Type B pancreatic cell (in vitro differentiated cells): ENCODE results near the gene CELF4. TPM values are rescaled to one million over a fixed set of nuclear protein-coding genes. Genes with fewer than 3 reads are reported as not detected.

Experiments
- DNase-seq: peaks from one replicate; pipeline ENCODE4 v3.0.0; 2021; ENCODE audit warnings: mixed read lengths; ENCODE audit not compliant: unreplicated experiment; ENCODE audit errors: extremely low spot score
- H3K27ac Mint-ChIP-seq: 2 replicates; pipeline ENCODE4 v1.8.0; 2021; ENCODE audit warnings: mild to moderate bottlenecking, mixed read lengths
- H3K27me3 Mint-ChIP-seq: 2 replicates; pipeline ENCODE4 v1.8.0; 2021; ENCODE audit warnings: mixed read lengths
- H3K36me3 Mint-ChIP-seq: 2 replicates; pipeline ENCODE4 v1.8.0; 2021; ENCODE audit warnings: mixed read lengths
- H3K4me1 Mint-ChIP-seq: one replicate; pipeline ENCODE4 v1.8.0; 2021; ENCODE audit warnings: mixed read lengths; ENCODE audit not compliant: unreplicated experiment
- H3K4me3 Mint-ChIP-seq: 2 replicates; pipeline ENCODE4 v1.8.0; 2021; ENCODE audit warnings: mild to moderate bottlenecking, mixed read lengths
- H3K9me3 Mint-ChIP-seq: 2 replicates; pipeline ENCODE4 v1.8.0; 2021; ENCODE audit warnings: mixed read lengths
- total RNA-seq: library from RNA; stranded (reverse); gene quantifications from 2 replicates; pipeline ENCODE4 v1.2.1, GENCODE V29; 2021; ENCODE audit warnings: low replicate concordance
- TF ChIP-seq, protein P1 (sequence below): fragments of 200-600 bp; sonication (generic); conservative IDR thresholded peaks from 2 replicates; pipeline ENCODE4 v1.5.0; 2021; ENCODE audit warnings: antibody characterized with exemption, mild to moderate bottlenecking

Gene CELF4
- total RNA-seq, 1 donor from 2014 or later = 9.2 TPM

- Mint-ChIP-seq H3K36me3 (no peaks in the 10 kb centered on the region), H3K27ac (no peak overlapping the region), H3K9me3 (no peaks in the 10 kb centered on the region), H3K4me1 (no peaks in the 10 kb centered on the region), H3K27me3 (peaks cover 21% of the 10 kb centered on the region), H3K4me3 (no peak overlapping the region)
- no peak for DNase-seq
- TF ChIP-seq, protein P1, sequence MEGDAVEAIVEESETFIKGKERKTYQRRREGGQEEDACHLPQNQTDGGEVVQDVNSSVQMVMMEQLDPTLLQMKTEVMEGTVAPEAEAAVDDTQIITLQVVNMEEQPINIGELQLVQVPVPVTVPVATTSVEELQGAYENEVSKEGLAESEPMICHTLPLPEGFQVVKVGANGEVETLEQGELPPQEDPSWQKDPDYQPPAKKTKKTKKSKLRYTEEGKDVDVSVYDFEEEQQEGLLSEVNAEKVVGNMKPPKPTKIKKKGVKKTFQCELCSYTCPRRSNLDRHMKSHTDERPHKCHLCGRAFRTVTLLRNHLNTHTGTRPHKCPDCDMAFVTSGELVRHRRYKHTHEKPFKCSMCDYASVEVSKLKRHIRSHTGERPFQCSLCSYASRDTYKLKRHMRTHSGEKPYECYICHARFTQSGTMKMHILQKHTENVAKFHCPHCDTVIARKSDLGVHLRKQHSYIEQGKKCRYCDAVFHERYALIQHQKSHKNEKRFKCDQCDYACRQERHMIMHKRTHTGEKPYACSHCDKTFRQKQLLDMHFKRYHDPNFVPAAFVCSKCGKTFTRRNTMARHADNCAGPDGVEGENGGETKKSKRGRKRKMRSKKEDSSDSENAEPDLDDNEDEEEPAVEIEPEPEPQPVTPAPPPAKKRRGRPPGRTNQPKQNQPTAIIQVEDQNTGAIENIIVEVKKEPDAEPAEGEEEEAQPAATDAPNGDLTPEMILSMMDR = no peak
Measured at GRCh38 chr18:37277804-37278203, 287.8 kb downstream of the CELF4 start.

- Mint-ChIP-seq H3K9me3 (no peaks in the 10 kb centered on the region), H3K27ac (no peak overlapping the region), H3K4me1 (no peaks in the 10 kb centered on the region), H3K27me3 (peaks cover 13% of the 10 kb centered on the region), H3K4me3 (no peak overlapping the region), H3K36me3 (no peaks in the 10 kb centered on the region)
- TF ChIP-seq, protein P1 = no peak
- no peak for DNase-seq
Measured at GRCh38 chr18:37276111-37276890, 289.3 kb downstream of the CELF4 start.

DNA sequence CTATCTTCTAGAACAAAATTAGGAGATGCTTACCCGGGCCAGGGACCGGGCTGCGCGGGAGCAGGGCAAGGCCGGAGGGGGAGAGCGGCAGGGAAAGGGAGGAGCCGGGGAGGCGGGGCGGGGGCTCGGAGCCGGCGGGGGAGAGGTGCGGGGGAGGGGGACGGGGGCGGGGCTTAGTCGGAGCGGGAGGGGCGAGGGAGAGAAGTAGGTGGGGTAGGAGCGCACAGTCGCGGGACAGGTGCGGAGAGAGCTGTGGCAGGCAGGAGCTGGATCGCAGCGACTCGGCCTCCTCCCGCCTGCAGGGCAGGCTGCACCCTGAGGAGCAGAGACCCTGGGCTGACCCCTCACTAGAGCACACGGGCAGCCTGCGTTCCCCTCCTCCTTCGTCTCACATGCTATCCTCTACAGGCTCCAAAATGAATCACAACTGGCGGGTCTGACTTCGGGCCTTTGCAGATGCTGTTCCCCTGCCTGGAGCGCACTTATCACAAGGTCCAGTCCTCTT lies 290.3 kb downstream of the CELF4 start:
- TF ChIP-seq, protein P1 = no peak
- Mint-ChIP-seq H3K4me1 (no peaks in the 10 kb centered on the region), H3K27ac (no peak overlapping the region), H3K36me3 (no peaks in the 10 kb centered on the region), H3K27me3 (peaks cover 9% of the 10 kb centered on the region), H3K4me3 (no peak overlapping the region), H3K9me3 (no peaks in the 10 kb centered on the region)
- no peak for DNase-seq

DNA sequence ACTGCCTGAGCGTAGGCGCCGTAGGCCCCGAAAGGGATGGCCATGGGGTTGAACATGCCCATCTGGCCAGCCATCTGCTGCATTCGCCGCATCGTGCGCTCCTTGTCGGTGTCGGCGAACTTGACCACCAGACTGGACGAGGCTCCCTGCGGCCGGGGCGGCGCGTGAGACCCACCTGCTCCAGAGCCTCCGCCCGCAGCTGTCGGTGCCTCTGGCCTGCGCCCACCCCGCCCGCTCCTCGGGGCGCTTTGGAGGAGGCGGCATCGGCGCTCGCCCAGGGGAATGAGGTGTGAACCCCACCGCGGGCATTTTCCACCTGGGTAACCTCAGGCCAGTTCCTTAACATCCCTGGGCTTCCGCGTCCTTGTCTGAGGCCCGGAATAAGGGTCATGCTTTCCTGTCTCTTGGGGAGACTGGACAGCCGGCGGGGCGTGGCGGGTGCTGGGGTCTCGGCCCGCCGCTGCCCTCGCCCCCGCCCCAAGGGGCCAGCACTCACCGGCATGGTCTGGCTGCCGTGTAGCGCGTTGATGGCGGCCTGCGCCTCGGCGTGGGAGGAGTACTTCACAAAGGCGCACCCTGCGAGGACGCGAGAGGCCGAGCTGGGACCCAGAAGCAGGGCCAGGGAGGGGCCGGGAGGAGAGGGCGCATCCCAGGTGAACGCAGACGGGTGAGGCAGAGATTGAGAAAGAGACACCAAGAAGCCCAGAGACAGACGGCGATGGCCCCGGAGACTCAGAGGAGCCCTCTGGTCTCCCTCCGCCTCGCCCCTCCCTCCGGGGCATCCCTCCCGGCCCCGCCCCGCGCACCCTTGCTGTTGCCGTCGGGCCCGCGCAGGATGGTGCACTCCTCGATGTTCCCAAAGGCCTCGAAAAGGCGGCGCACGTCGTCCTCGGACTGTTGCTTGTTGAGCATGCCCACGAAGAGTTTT lies 291.0 kb downstream of the CELF4 start:
- H3K27ac Mint-ChIP-seq = no peak overlapping the region
- no peaks in the 10 kb centered on the region for H3K4me1 Mint-ChIP-seq
- H3K36me3 Mint-ChIP-seq = no peaks in the 10 kb centered on the region
- H3K27me3 Mint-ChIP-seq = peaks cover 9% of the 10 kb centered on the region
- H3K9me3 Mint-ChIP-seq = no peaks in the 10 kb centered on the region
- no peak overlapping the region for H3K4me3 Mint-ChIP-seq
- TF ChIP-seq, protein P1 = no peak
- DNase-seq = no peak

DNA sequence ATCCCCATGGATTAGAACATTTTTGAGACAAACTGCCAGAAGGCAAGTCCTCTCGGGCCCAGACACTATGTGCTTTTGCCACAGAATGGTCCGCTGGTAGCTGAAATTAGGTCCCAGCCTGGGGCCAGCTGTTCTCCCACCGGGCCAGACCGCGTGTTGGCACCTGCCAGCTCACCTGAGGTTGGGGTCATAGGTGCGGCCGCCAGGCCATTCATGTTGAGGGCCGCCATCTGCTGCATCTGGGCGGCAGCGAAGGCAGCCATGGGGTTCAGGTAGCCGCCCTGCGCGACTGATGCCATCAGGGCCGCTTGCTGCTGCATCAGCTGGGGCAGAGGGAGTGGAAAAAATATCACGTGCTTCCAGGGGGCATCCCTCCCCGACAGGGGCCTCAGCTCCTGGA lies 292.8 kb downstream of the CELF4 start:
- Mint-ChIP-seq H3K4me3 (no peak overlapping the region), H3K36me3 (no peaks in the 10 kb centered on the region), H3K27ac (no peak overlapping the region), H3K9me3 (no peaks in the 10 kb centered on the region), H3K4me1 (no peaks in the 10 kb centered on the region), H3K27me3 (peaks cover 2% of the 10 kb centered on the region)
- TF ChIP-seq, protein P1 = no peak
- no peak for DNase-seq
